Activated T-cell treated with anti-CD3 and anti-CD28 coated beads, Interleukin-2, amount 50 U/mL, for 72 hours (primary cell): ENCODE results near the gene NUDT15. TPM values are rescaled to one million over a fixed set of nuclear protein-coding genes. Genes with fewer than 3 reads are reported as not detected.

ENCODE experiments used
- ATAC-seq, 2 donors: fragments of 150-1000 bp; cut with Tn5 transposase; replicated peaks in 1 of 2; 2 replicates each; pipeline ENCODE4 v1.10.0; 2021; ENCODE audit warnings: moderate library complexity in 2 of 2, mild to moderate bottlenecking in 1 of 2
- DNase-seq, 2 donors: peaks; one replicate each; pipeline ENCODE4 v3.0.0; 2021 to 2022; ENCODE audit warnings: mixed read lengths in 1 of 2
- H3K27ac Mint-ChIP-seq: one replicate; pipeline ENCODE4 v1.8.0; 2022; ENCODE audit warnings: mild to moderate bottlenecking, moderate library complexity, mixed read lengths
- H3K27me3 Mint-ChIP-seq: one replicate; pipeline ENCODE4 v1.8.0; 2022; ENCODE audit warnings: low read depth, mixed read lengths
- H3K36me3 Mint-ChIP-seq, 2 donors: one replicate each; pipeline ENCODE4 v1.8.0; 2022; ENCODE audit warnings: mixed read lengths in 2 of 2, mild to moderate bottlenecking in 1 of 2; ENCODE audit not compliant: insufficient read depth in 2 of 2
- H3K4me1 Mint-ChIP-seq: one replicate; pipeline ENCODE4 v1.8.0; 2022; ENCODE audit warnings: low read depth, mixed read lengths
- H3K4me3 Mint-ChIP-seq, 2 donors: one replicate each; pipeline ENCODE4 v1.8.0; 2022; ENCODE audit warnings: mild to moderate bottlenecking in 2 of 2, mixed read lengths in 2 of 2, moderate library complexity in 2 of 2
- H3K9me3 Mint-ChIP-seq, 2 donors: one replicate each; pipeline ENCODE4 v1.8.0; 2022; ENCODE audit warnings: mixed read lengths in 2 of 2
- total RNA-seq, 2 donors: library from RNA; stranded (reverse); gene quantifications; one replicate each; pipeline ENCODE4 v1.2.3, GENCODE V29; 2022

Gene NUDT15
- total RNA-seq, 2 donors from 2014 or later = 15.1 to 18.0 TPM

GRCh38 chr13:48093588-48093987, 56.1 kb downstream of the NUDT15 start:
- H3K27me3 Mint-ChIP-seq = no peaks in the 10 kb centered on the region
- H3K9me3 Mint-ChIP-seq = peaks cover 0 to 3% of the 10 kb centered on the region in 2 donors
- ATAC-seq = no peak
- H3K4me1 Mint-ChIP-seq = peaks cover 51% of the 10 kb centered on the region
- peaks cover 3 to 10% of the 10 kb centered on the region in 2 donors for H3K36me3 Mint-ChIP-seq
- DNase-seq = no peak
- peak overlapping the region; percentile 98 for H3K27ac Mint-ChIP-seq
- H3K4me3 Mint-ChIP-seq = peak overlapping the region; percentile 89 to 93

GRCh38 chr13:48094404-48094780, 56.9 kb downstream of the NUDT15 start:
- ATAC-seq (peak; percentile 14 to 18), DNase-seq (peak in 1 of 2 donors; percentile 7)
- Mint-ChIP-seq H3K4me3 (peak overlapping the region; percentile 89 to 93), H3K9me3 (peaks cover 0 to 3% of the 10 kb centered on the region in 2 donors), H3K4me1 (peaks cover 46% of the 10 kb centered on the region), H3K36me3 (peaks cover 3 to 10% of the 10 kb centered on the region in 2 donors), H3K27ac (peak overlapping the region; percentile 98), H3K27me3 (no peaks in the 10 kb centered on the region)

GRCh38 chr13:48094781-48095502, 57.4 kb downstream of the NUDT15 start, which contains the start of gene MED4:
Gene MED4, minus strand, starts transcription at chr13:48095104. Its CDS starts 26 bp downstream, at chr13:48095078.
- H3K27me3 Mint-ChIP-seq = no peaks in the 10 kb centered on the region
- H3K27ac Mint-ChIP-seq = peak within 1 kb of the TSS; percentile 98
- H3K36me3 Mint-ChIP-seq = peaks cover 3 to 10% of the 10 kb centered on the region in 2 donors
- H3K9me3 Mint-ChIP-seq = peaks cover 0 to 3% of the 10 kb centered on the region in 2 donors
- H3K4me1 Mint-ChIP-seq = peaks cover 45% of the 10 kb centered on the region
- ATAC-seq (peak; percentile 97 to 98), DNase-seq (peak; percentile 97 to 99)
- H3K4me3 Mint-ChIP-seq = peak within 1 kb of the TSS; percentile 89 to 93

- H3K27ac Mint-ChIP-seq = no peak overlapping the region
- no peak for ATAC-seq
- no peak for DNase-seq
- H3K4me1 Mint-ChIP-seq = peaks cover 30% of the 10 kb centered on the region
- H3K9me3 Mint-ChIP-seq = peaks cover 0 to 3% of the 10 kb centered on the region in 2 donors
- peaks cover 3 to 7% of the 10 kb centered on the region in 2 donors for H3K36me3 Mint-ChIP-seq
- no peaks in the 10 kb centered on the region for H3K27me3 Mint-ChIP-seq
- no peak overlapping the region for H3K4me3 Mint-ChIP-seq
These were observed 59.1 kb downstream of the NUDT15 start for GRCh38 chr13:48096670-48097069.

Other genes starting within 250 kb of the NUDT15 start
- 10 to 100 TPM; 35.0 to 45.0 TPM for gene SUCLA2, start 36.5 kb upstream of the NUDT15 start, total RNA-seq
- 10 to 100 TPM; 49.5 to 59.7 TPM for gene MED4, start 57.4 kb downstream of the NUDT15 start, total RNA-seq
- gene ITM2B, start 195.5 kb downstream of the NUDT15 start, total RNA-seq = 100 to 1,000 TPM; 109 to 111 TPM